OCI-LY7 (cell line): Measurements from ENCODE around the gene BICC1. TPM values are rescaled to one million over a fixed set of nuclear protein-coding genes. Genes with fewer than 3 reads are reported as not detected.

Experiments
- BruUV-seq: library from RNA; stranded (reverse); fragments of 400-500 nt; replicated peaks from 2 replicates; lab custom pipeline; 2021; lab: Mats Ljungman, UMichigan
- CTCF ChIA-PET: fragments of 300-600 bp; sonication (Branson Sonifier 250); formaldehyde crosslinking; loops from one replicate; lab custom pipeline; 2022; ENCODE audit warnings: antibody characterized with exemption; ENCODE audit not compliant: unreplicated experiment; lab: Charles Lee
- POLR2A ChIA-PET: fragments of 300-600 bp; sonication (Branson Sonifier 250); formaldehyde crosslinking; loops from one replicate; lab custom pipeline; 2022; ENCODE audit warnings: antibody characterized with exemption; lab: Charles Lee
- DNase-seq: peaks from one replicate; pipeline ENCODE4 v3.0.0-alpha.2; 2015; ENCODE audit warnings: low spot score
- H2AFZ ChIP-seq: fragments of 200-600 bp; sonication (generic), shearing (Covaris generic); 2 replicates; pipeline ENCODE4 v1.6.1; 2014; ENCODE audit warnings: mild to moderate bottlenecking, antibody characterized with exemption, low read length, moderate library complexity
- H3K27ac ChIP-seq: fragments of 200-600 bp; sonication (generic); 2 replicates; pipeline ENCODE4 v1.5.1; 2014; ENCODE audit warnings: mixed run types, low read depth, mild to moderate bottlenecking, moderate library complexity, low read length, inconsistent platforms; ENCODE audit not compliant: poor library complexity, severe bottlenecking
- H3K36me3 ChIP-seq: fragments of 200-600 bp; sonication (generic); 2 replicates; pipeline ENCODE4 v1.6.1; 2014; ENCODE audit warnings: mild to moderate bottlenecking, antibody characterized with exemption, low read length, moderate library complexity, mixed read lengths; ENCODE audit not compliant: insufficient read depth
- H3K4me1 ChIP-seq: fragments of 200-600 bp; sonication (generic); 2 replicates; pipeline ENCODE4 v1.5.1; 2014; ENCODE audit warnings: mild to moderate bottlenecking, low read length; ENCODE audit not compliant: insufficient read depth, poor library complexity, severe bottlenecking
- H3K4me2 ChIP-seq: fragments of 200-600 bp; sonication (generic); 2 replicates; pipeline ENCODE4 v1.6.1; 2014; ENCODE audit warnings: mild to moderate bottlenecking, low read length
- H3K4me3 ChIP-seq: fragments of 200-600 bp; sonication (generic); 2 replicates; pipeline ENCODE4 v1.5.1; 2014; ENCODE audit warnings: mild to moderate bottlenecking, low read depth, low read length; ENCODE audit not compliant: poor library complexity, severe bottlenecking
- H3K79me2 ChIP-seq: fragments of 200-600 bp; sonication (generic); 2 replicates; pipeline ENCODE4 v1.6.1; 2016; ENCODE audit warnings: low read depth, mild to moderate bottlenecking, low read length, moderate library complexity, mixed read lengths; ENCODE audit not compliant: insufficient read depth
- H3K9me2 ChIP-seq: fragments of 200-600 bp; sonication (generic); 2 replicates; pipeline ENCODE4 v1.6.1; 2016; ENCODE audit warnings: mild to moderate bottlenecking, low read length, mixed read lengths; ENCODE audit not compliant: insufficient read depth
- H3K9me3 ChIP-seq: fragments of 200-600 bp; sonication (generic); 2 replicates; pipeline ENCODE4 v1.6.1; 2014; ENCODE audit warnings: mild to moderate bottlenecking, mixed run types, low read length, mixed read lengths
- H4K20me1 ChIP-seq: fragments of 200-600 bp; sonication (generic); 2 replicates; pipeline ENCODE4 v1.6.1; 2014; ENCODE audit warnings: mild to moderate bottlenecking, antibody characterized with exemption, low read length, moderate library complexity, mixed read lengths; ENCODE audit not compliant: insufficient read depth
- CTCF ChIP-seq: fragments of 200-600 bp; sonication (generic); conservative IDR thresholded peaks from 2 replicates; pipeline ENCODE4 v1.5.1; 2014; ENCODE audit warnings: mild to moderate bottlenecking, antibody characterized with exemption, low read length, moderate library complexity, mixed read lengths
- EZH2phosphoT487 ChIP-seq: fragments of 200-600 bp; sonication (generic); IDR thresholded peaks from 2 replicates; pipeline ENCODE4 v1.6.1; 2018; ENCODE audit warnings: low read depth, borderline replicate concordance, mild to moderate bottlenecking, mixed run types, antibody characterized with exemption, low read length, moderate library complexity, mixed read lengths
- intact Hi-C: fragments of 100-400 bp; cut with micrococcal nuclease; formaldehyde crosslinking; loops from one replicate; pipeline ENCODE4 v1.10.0; 2022; ENCODE audit not compliant: unreplicated experiment
- total RNA-seq, 2 experiments: library from RNA; depleted of rRNA in 1 of 2; stranded (reverse); fragments of >200 nt in 1 of 2; shearing (Covaris generic) in 1 of 2; gene quantifications; 2 replicates each; pipeline ENCODE4 v1.2.3, GENCODE V29; 2014 to 2022

The BICC1 gene
- total RNA-seq, 2 experiments from 2014 or later = not detected

- H4K20me1 ChIP-seq = no peaks in the 10 kb centered on the region
- H3K9me3 ChIP-seq = no peaks in the 10 kb centered on the region
- H3K9me2 ChIP-seq = no peaks in the 10 kb centered on the region
- no peaks in the 10 kb centered on the region for H3K79me2 ChIP-seq
- H3K36me3 ChIP-seq = no peaks in the 10 kb centered on the region
- intact Hi-C loops = no loop called here
- H3K4me2 ChIP-seq = no peak overlapping the region
- ChIA-PET POLR2A (interaction anchor here (0.6 to 1.1 kb wide), 2 partner anchors 12 to 43 kb away, joined by 3 read pairs; no protein-coding TSS in a partner anchor), CTCF (no interaction called here)
- DNase-seq = no peak
- no peaks in the 10 kb centered on the region for H3K4me1 ChIP-seq
- H3K27ac ChIP-seq = no peak overlapping the region
- no peak for TF ChIP-seq CTCF
- TF ChIP-seq EZH2phosphoT487 = no peak
- no peak overlapping the region for H3K4me3 ChIP-seq
- no peak overlapping the region for H2AFZ ChIP-seq
- BruUV-seq = no TSS peak
Measured at GRCh38 chr10:58529077-58529728, 16.5 kb downstream of the BICC1 start.

- TF ChIP-seq EZH2phosphoT487 = no peak
- peak; percentile 83 for TF ChIP-seq CTCF
- Histone ChIP-seq H3K9me3 (0 out of 2 replicates have a peak, but pooled peaks cover 4% of the 10 kb centered on the region), H2AFZ (no peak overlapping the region; the same call in 1 of the 2 replicates), H3K36me3 (no peaks in the 10 kb centered on the region), H3K79me2 (no peaks in the 10 kb centered on the region), H3K9me2 (no peaks in the 10 kb centered on the region), H4K20me1 (no peaks in the 10 kb centered on the region), H3K27ac (no peak overlapping the region), H3K4me3 (no peak overlapping the region), H3K4me1 (no peaks in the 10 kb centered on the region), H3K4me2 (no peak overlapping the region)
- CTCF ChIA-PET = no interaction called here
- BruUV-seq = no TSS peak
- DNase-seq = peak; percentile 54
- intact Hi-C loops = loop anchor here (10.0 kb wide), 1 partner anchor 236 kb away; no protein-coding TSS in a partner anchor
- POLR2A ChIA-PET = no interaction called here
Measured at GRCh38 chr10:58531084-58531695, 18.5 kb downstream of the BICC1 start.

DNA sequence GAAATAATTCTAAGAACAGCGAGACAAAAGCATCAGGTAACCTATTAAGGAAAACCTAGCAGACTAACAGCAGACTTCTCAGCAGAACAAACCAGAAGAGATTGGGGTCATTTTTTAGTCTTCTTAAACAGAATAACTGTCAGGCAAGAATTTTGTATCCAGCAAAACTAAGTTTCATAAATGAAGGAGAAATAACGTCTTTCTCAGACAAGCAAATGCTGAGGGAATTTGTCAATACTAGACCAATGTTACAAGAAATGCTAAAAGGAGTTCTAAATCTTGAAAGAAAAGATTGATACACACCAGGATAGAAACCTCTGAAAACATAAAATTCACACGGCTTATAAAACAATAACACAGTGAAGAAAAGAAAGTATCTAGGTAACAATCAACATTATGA lies 22.6 kb downstream of the BICC1 start:
- intact Hi-C loops = loop anchor here (10.0 kb wide), 1 partner anchor 241 kb away; no protein-coding TSS in a partner anchor
- no peak overlapping the region for H3K4me2 ChIP-seq
- no TSS peak for BruUV-seq
- H3K4me3 ChIP-seq = no peak overlapping the region
- no peaks in the 10 kb centered on the region for H3K79me2 ChIP-seq
- POLR2A ChIA-PET = no interaction called here
- no peaks in the 10 kb centered on the region for H3K36me3 ChIP-seq
- CTCF ChIA-PET = no interaction called here
- no peak overlapping the region for H3K27ac ChIP-seq
- no peaks in the 10 kb centered on the region for H3K9me2 ChIP-seq
- no peaks in the 10 kb centered on the region for H3K4me1 ChIP-seq
- no peak overlapping the region for H2AFZ ChIP-seq
- no peak for DNase-seq
- 0 out of 2 replicates have a peak, but pooled peaks cover 4% of the 10 kb centered on the region for H3K9me3 ChIP-seq
- TF ChIP-seq EZH2phosphoT487 = no peak
- TF ChIP-seq CTCF = no peak
- no peaks in the 10 kb centered on the region for H4K20me1 ChIP-seq
